KMS-11 (cell line): ENCODE measurements around the gene RAB34.

Source experiments
- H2AFZ ChIP-seq: fragments of 200-600 bp; sonication (generic); 2 replicates; pipeline ENCODE4 v1.6.1; 2016; ENCODE audit warnings: antibody characterized with exemption, mixed run types, low read depth
- H3K27ac ChIP-seq: fragments of 200-600 bp; sonication (generic); 2 replicates; pipeline ENCODE4 v1.6.1; 2016; ENCODE audit warnings: mild to moderate bottlenecking, mixed run types
- H3K27me3 ChIP-seq: fragments of 200-600 bp; sonication (generic); 2 replicates; pipeline ENCODE4 v1.6.1; 2017; ENCODE audit warnings: mild to moderate bottlenecking, low read depth, mixed run types, moderate library complexity; ENCODE audit not compliant: insufficient read depth
- H3K36me3 ChIP-seq: fragments of 200-600 bp; sonication (generic); 2 replicates; pipeline ENCODE4 v1.6.1; 2017; ENCODE audit warnings: mild to moderate bottlenecking, mixed run types; ENCODE audit not compliant: insufficient read depth
- H3K4me1 ChIP-seq: fragments of 200-600 bp; sonication (generic); 2 replicates; pipeline ENCODE4 v1.6.1; 2016; ENCODE audit warnings: mild to moderate bottlenecking, low read depth, mixed run types; ENCODE audit not compliant: poor library complexity, severe bottlenecking
- H3K4me2 ChIP-seq: fragments of 200-600 bp; sonication (generic); 2 replicates; pipeline ENCODE4 v1.7.0; 2016; ENCODE audit warnings: mild to moderate bottlenecking, mixed run types
- H3K4me3 ChIP-seq: fragments of 200-600 bp; sonication (generic); IDR thresholded peaks from 2 replicates; pipeline ENCODE4 v1.6.1; 2017; ENCODE audit warnings: low read depth, low read length, mixed read lengths; ENCODE audit not compliant: insufficient read depth
- H3K79me2 ChIP-seq: fragments of 200-600 bp; sonication (generic); 2 replicates; pipeline ENCODE4 v1.6.1; 2016; ENCODE audit warnings: low read depth, mixed run types; ENCODE audit not compliant: insufficient read depth
- H3K9ac ChIP-seq: fragments of 200-600 bp; sonication (generic); 2 replicates; pipeline ENCODE4 v1.6.1; 2016; ENCODE audit warnings: mild to moderate bottlenecking, mixed run types
- H4K20me1 ChIP-seq: fragments of 200-600 bp; sonication (generic); 2 replicates; pipeline ENCODE4 v1.6.1; 2016; ENCODE audit warnings: mild to moderate bottlenecking, mixed run types; ENCODE audit not compliant: insufficient read depth
- CTCF ChIP-seq: fragments of 200-600 bp; sonication (generic); conservative IDR thresholded peaks from 2 replicates; pipeline ENCODE4 v1.6.1; 2017; ENCODE audit warnings: low read depth, mild to moderate bottlenecking, antibody characterized with exemption, low read length, moderate library complexity, mixed read lengths

Gene RAB34

DNA sequence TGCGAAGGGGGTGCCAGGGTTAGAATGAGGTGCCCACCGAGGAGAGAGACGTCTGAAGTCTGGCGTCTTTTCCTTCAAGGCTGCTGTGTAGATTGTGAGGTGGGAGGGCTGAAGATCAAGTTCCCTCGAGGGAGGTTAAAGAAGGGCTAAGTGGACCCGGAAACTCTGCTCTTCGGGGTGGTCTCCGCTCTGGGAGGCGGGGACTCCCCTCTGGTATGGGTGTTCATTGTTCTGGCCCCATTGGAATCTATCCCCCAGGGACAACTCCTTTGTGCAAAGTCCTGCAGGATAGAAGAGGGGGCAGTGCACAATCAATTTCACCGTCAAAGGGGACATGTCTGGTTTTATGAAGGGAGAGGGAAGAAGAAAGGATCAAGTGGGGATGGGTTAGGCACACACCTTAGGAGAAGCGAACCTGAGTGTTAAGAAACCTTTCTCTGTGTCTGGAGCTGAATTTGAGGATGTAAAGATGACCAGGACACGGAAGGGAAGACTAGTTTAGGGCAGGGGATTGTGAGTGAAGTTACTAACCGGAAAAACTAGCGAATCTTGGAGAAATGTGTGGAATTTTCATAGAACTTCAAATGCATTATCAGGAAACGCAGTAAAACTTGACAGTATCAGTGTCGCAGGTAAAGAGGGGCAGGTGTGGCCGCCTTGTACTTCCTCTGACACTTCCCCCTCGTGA, 809 bp upstream of the RAB34 start:
- Histone ChIP-seq H3K4me1 (peaks cover 30% of the 10 kb centered on the region), H3K36me3 (peaks cover 18% of the 10 kb centered on the region; the same call in 1 of the 2 replicates), H3K9ac (no peak overlapping the region), H3K27ac (no peak overlapping the region), H2AFZ (no peak overlapping the region), H3K4me3 (no peak overlapping the region), H3K4me2 (peak overlapping the region; percentile 86; the same call in 1 of the 2 replicates), H3K27me3 (peaks cover 24% of the 10 kb centered on the region), H4K20me1 (0 out of 2 replicates have a peak, but pooled peaks cover 5% of the 10 kb centered on the region), H3K79me2 (peaks cover 36% of the 10 kb centered on the region)
- no peak for TF ChIP-seq CTCF

GRCh38 chr17:28716740-28717577, 709 bp downstream of the RAB34 start:
- H2AFZ ChIP-seq, result no peak overlapping the region
- peaks cover 24% of the 10 kb centered on the region for H3K27me3 ChIP-seq
- 0 out of 2 replicates have a peak, but pooled peaks cover 5% of the 10 kb centered on the region for H4K20me1 ChIP-seq
- H3K36me3 ChIP-seq, result peaks cover 11% of the 10 kb centered on the region; the same call in 1 of the 2 replicates
- peaks cover 21% of the 10 kb centered on the region for H3K79me2 ChIP-seq
- H3K4me3 ChIP-seq, result no peak overlapping the region
- no peak for TF ChIP-seq CTCF
- peaks cover 16% of the 10 kb centered on the region for H3K4me1 ChIP-seq
- H3K4me2 ChIP-seq, result no peak overlapping the region
- H3K9ac ChIP-seq, result no peak overlapping the region
- no peak overlapping the region for H3K27ac ChIP-seq

GRCh38 chr17:28715217-28715616, 2.5 kb downstream of the RAB34 start:
- TF ChIP-seq CTCF, result no peak
- H3K79me2 ChIP-seq, result peaks cover 4% of the 10 kb centered on the region
- H3K4me2 ChIP-seq, result no peak overlapping the region
- no peak overlapping the region for H3K9ac ChIP-seq
- peaks cover 24% of the 10 kb centered on the region for H3K27me3 ChIP-seq
- H2AFZ ChIP-seq, result no peak overlapping the region
- H3K4me1 ChIP-seq, result peaks cover 7% of the 10 kb centered on the region
- no peaks in the 10 kb centered on the region for H4K20me1 ChIP-seq
- no peak overlapping the region for H3K27ac ChIP-seq
- no peaks in the 10 kb centered on the region for H3K36me3 ChIP-seq
- H3K4me3 ChIP-seq, result no peak overlapping the region

DNA sequence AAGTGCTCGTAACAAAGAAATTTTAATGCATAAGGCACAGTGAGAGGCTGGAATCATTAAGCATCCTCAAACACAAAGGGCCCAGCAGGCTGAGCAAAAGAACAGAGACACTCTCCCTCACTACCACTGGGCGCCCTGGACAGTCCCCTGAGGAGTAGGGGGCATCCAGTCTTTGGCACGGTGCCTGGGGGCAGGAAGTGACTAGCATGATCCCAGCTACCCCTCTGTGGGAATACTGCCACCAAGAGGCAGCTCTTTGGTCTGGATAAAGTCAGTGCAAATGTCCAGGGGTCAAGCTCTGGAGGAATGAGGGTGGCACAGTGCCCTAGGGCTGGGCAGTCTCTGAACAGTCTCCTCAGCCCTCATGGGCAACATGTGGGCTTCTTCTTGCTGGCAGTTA, 3.4 kb downstream of the RAB34 start:
- Histone ChIP-seq H3K9ac (no peak overlapping the region), H3K4me3 (no peak overlapping the region), H2AFZ (no peak overlapping the region), H3K79me2 (no peaks in the 10 kb centered on the region; the same call in 1 of the 2 replicates), H3K27me3 (peaks cover 24% of the 10 kb centered on the region), H4K20me1 (no peaks in the 10 kb centered on the region), H3K36me3 (no peaks in the 10 kb centered on the region), H3K4me2 (no peak overlapping the region), H3K4me1 (peaks cover 7% of the 10 kb centered on the region), H3K27ac (no peak overlapping the region)
- no peak for TF ChIP-seq CTCF
